ELR (cell line): ENCODE measurements around the gene SPATA2L.
"Not testable (repeated sequence)": the region's sequence is repeated elsewhere in the genome, so short reads cannot be mapped to it uniquely, and the experiment has no call there.

ENCODE experiments used
- DNase-seq: peaks from one replicate; pipeline ENCODE4 v3.0.0-alpha.2; 2015; ENCODE audit warnings: low read depth

The SPATA2L gene

GRCh38 chr16:89706518-89707260, 5.2 kb upstream of the SPATA2L start:
- no peak for DNase-seq

DNA sequence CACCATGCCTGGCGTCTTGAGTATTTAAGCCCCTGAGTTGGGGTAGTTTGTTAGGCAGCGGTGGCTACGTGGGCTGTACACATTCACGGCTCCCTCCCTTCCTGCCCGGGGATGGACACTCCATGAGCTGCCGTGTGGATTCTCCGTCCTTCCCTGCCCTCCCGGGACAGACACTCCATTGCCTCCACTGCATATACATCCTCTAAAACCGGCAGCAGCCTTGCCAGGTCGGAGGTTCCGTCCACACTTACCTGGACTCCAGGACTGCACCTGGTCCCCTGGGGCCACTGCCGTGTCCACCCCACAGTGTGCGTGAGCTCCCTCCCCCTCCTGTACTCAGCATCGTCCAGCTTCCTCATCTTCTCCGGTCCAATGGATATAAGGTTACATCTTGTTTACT, 3.5 kb upstream of the SPATA2L start:
- no peak for DNase-seq

GRCh38 chr16:89704281-89704680, 2.8 kb upstream of the SPATA2L start:
- DNase-seq: no peak

GRCh38 chr16:89700649-89701424, 668 bp downstream of the SPATA2L start:
- DNase-seq: peak; percentile 68

DNA sequence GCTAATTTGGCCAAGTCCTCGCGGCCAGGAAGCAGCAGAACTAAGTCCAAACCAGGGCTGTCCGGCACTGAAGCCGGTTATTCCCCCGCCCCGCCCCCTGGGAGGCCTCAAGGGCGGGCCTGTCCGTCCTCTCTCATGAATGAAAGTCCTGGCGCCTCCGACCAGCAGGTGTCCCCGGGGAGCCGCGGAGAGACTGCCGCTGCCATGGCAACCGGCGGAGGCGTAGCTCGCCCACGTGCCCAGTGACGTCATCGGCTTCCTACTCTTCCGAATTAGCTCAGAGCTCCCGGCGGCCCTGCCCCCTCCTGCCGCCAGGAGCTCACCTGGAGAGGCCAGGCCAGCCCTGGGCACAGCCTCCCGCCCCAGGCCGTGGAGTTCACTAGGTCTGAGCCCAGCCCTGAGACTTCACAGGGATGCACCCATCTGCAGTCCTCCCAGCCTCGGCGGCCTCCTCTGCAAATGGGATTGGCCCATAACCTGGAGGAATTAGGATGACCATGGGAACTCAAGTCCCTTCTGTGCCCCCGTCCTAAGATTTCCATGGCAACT, 1.3 kb downstream of the SPATA2L start:
- peak; percentile 100 for DNase-seq

GRCh38 chr16:89699629-89700099, 1.8 kb downstream of the SPATA2L start:
- not testable (repeated sequence) for DNase-seq

- not testable (repeated sequence) for DNase-seq
Measured at GRCh38 chr16:89698717-89699116, 2.8 kb downstream of the SPATA2L start.

DNA sequence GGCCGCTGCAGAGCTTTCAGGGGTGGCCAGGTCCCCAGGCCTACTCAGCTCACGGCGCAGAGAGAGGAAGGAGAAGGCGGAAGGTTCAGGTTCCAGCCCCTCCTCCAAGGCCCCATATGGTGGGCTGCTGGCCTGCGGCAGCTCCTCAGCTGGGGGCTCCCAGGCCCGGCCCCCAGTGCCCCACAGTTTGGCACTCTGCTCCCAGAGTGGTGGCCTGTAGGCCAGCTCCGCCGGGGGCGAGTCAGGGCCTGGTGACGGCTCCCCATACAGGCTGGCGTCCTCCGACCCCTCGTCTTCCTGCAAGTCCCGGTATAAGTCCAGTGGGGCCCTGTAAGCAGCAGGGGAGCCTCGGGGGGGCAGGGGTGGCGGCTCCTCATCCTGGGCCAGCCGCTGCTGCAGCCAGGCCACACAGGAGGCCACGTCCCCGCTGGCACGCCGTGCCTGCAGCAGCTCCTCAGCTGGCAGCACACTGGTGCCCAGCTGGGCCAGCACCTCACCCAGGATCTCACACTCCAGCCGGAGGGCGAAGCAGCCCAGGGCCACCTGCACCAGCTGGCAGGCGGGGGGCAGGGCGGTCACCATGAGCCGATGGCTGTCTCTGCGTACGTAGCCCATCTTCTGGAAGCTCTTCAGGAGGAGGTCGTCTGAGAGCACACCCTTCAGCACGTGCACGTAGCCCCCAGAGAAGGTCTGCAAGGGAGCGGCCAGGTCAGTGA, 3.7 kb downstream of the SPATA2L start:
- no peak for DNase-seq

- DNase-seq: no peak
Measured at GRCh38 chr16:89697161-89697615, 4.3 kb downstream of the SPATA2L start.

DNA sequence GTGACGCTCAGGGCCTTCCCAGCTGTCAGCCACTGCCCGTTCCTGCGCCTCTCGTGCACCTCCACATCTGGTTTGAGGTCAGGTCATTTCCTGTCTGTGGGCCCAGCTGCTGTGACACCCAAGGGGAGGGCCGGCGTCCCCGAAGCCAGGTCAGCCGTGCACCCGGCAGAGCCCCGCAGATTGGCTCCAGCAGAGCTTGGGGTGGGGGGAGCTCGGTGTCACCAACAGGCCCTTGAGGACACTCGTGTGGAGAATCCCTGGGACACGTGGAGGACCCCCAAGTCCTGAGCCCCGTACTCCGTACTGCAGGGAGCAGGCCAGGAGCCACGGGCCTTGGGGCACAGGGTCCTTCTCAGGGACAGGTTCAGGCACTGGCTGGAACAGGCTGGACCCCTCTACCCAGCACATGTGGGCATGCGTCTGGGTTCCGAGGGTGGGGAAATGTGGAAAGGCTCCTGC, 4.8 kb downstream of the SPATA2L start:
- DNase-seq: no peak

DNA sequence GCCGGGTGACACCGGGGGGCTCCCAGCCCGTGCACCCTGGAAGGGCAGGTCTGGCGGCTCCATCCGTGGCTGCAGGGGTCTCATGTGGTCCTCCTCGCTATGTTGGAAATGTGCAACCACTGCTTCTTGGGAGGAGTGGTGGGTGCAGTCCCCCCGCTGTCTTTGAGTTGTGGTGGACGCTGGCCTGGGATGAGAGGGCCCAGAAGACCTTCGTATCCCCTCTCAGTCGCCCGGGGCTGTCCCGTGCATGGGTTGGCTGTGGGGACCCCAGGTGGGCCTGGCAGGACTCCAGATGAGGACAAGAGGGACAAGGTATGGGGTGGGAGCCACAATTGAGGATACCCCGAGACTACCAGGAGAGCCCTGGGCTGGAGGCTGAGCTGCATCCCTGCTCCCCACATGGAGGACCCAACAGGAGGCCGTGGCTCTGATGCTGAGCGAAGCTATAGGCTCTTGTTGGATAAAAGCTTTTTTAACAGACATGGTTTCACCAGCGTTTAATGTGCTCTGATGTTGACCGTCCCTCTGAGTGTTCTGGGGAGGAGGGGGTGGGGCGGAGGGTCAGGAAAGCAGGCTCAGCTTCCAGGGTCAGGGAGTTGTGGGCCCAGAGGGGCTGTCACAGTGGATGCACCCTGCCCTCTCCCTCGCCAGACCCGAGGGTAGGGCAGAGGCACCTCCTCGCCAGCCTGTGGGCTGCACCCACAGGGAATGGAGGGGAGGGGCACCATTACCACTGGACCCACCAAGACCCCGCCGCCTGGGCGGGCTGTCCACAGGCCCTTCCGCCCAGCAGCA, 5.4 kb downstream of the SPATA2L start:
- DNase-seq: no peak

DNA sequence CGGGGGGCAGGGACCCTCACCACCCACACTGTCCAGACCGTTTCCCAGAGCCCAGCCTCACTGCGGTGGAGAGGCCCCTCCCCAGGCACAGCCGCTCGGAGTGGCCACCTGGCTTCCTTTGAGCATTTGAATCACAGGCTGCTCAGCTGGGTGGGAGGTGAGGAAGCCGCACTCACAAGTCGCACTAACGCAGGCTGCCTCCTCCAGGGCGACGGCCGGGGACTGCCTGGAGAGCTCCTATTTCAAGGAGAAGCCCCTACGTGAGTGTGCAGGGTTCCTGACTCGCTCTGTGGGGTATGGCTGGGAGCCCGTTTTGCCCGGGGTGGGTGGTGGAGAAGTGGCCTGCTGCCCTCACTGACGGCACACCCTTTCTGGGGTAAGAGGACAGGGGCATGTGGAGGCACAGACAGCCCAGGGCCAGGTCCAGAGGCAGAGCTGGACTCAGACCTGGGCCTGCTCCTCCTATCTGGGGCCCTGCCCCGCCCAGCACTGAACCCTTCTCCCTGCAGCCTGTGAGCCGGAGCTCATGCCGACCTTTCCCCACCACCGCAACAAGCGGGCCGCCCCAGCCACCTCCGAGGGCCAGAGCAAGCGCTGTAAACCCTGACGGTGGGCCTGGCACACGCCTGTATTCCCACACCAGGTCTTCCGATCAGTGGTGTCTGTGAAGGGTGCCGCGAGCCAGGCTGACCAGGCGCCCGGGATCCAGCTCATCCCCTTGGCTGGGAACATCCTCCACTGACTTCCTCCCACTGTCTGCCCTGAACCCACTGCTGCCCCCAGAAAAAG, 6.2 kb downstream of the SPATA2L start:
- DNase-seq: no peak

DNA sequence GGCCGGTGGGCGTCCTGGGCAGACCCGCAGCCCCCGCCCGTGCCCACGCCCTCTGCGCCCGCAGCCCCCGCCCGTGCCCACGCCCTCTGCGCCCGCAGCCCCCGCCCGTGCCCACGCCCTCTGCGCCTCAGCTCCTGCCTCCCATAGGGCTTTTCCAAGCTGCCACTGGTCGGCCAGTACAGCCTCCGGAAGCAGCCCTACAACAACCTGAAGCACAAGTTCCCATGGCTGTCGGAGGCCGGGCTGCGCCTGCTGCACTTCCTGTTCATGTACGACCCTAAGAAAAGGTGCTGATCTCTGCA, 6.8 kb downstream of the SPATA2L start:
- DNase-seq: not testable (repeated sequence)

- no peak for DNase-seq
Measured at GRCh38 chr16:89693931-89694783, 7.3 kb downstream of the SPATA2L start.

GRCh38 chr16:89693289-89693731, 8.2 kb downstream of the SPATA2L start:
- DNase-seq: no peak

DNA sequence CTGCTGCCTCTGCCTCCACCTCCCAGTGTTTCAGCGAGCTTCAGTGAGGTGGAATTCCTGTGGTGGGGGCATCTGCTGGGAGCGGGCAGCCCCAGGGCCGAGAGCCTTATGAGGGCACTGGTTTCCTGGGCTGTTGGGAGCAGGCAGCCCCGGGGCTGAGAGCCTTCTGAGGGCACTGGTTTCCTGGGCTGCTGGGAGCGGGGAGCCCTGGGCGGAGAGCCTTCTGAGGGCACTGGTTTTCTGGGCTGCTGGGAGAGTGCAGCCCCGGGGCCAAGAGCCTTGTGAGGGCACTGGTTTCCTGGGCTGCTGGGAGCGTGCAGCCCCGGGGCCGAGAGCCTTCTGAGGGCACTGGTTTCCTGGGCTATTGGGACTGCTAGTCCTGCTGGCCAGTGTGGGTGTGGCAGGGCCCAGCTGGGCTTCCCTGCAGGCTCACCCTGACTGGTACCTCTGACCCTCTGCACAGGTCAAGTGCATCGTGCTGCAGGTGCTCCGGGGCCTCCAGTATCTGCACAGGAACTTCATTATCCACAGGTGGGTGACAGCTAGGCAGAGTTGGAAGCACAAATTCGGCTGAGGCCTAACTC, 9.4 kb downstream of the SPATA2L start:
- no peak for DNase-seq

DNA sequence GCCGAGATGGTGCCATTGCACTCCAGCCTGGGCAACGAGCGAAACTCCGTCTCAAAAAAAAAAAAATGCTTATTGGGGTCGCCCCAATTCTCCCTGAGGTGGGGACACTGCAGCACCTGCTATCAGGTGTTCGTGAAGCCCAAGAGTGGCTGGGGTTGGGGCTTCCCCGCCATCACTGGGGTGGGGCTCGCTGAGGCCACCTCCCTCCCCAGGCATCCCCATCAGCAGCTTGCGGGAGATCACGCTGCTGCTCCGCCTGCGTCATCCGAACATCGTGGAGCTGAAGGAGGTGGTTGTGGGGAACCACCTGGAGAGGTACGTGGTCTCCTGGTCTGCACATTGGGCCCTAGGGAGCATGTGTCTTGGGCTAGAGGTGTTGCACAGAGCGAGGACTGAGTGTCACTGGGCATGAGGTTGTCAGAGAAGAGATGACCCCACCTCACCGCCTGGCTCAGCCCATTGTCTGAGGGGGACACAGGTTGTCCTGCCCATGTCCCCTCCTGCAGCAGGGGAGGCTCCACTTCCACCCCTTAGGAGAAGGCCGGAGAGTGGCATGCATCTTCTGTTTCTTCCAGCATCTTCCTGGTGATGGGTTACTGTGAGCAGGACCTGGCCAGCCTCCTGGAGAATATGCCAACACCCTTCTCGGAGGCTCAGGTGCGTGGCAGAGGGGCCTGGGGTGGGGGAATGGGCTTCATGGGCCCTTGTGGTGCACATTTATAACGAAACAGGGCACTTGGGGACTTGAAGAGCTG, 10.1 kb downstream of the SPATA2L start:
- DNase-seq: no peak

GRCh38 chr16:89690392-89690901, 11.1 kb downstream of the SPATA2L start:
- no peak for DNase-seq
